GM10248 (cell line): ENCODE measurements around the gene PFKM.
"Not testable (repeated sequence)": the region's sequence is repeated elsewhere in the genome, so short reads cannot be mapped to it uniquely, and the experiment has no call there.

Experiments used
- CTCF ChIA-PET: fragments of 300-600 bp; sonication (Branson Sonifier 250); formaldehyde crosslinking; extraction: SDS; loops from one replicate; lab custom pipeline; 2021; ENCODE audit warnings: antibody characterized with exemption; lab: Yijun Ruan, JAX
- POLR2A ChIA-PET: fragments of 350-650 bp; sonication (Branson Sonifier 250); formaldehyde crosslinking; extraction: SDS; loops from one replicate; lab custom pipeline; 2020; ENCODE audit warnings: antibody characterized with exemption; lab: Yijun Ruan, JAX
- DNase-seq: peaks from one replicate; pipeline ENCODE4 v3.0.0; 2012; ENCODE audit errors: extremely low spot score
- TF ChIP-seq, protein P1 (sequence below): IDR thresholded peaks from 2 replicates; pipeline ENCODE4 v1.5.1; 2012; ENCODE audit warnings: mild to moderate bottlenecking, low read depth; ENCODE audit errors: extremely low read depth, missing control alignments, control extremely low read depth

Gene PFKM

DNA sequence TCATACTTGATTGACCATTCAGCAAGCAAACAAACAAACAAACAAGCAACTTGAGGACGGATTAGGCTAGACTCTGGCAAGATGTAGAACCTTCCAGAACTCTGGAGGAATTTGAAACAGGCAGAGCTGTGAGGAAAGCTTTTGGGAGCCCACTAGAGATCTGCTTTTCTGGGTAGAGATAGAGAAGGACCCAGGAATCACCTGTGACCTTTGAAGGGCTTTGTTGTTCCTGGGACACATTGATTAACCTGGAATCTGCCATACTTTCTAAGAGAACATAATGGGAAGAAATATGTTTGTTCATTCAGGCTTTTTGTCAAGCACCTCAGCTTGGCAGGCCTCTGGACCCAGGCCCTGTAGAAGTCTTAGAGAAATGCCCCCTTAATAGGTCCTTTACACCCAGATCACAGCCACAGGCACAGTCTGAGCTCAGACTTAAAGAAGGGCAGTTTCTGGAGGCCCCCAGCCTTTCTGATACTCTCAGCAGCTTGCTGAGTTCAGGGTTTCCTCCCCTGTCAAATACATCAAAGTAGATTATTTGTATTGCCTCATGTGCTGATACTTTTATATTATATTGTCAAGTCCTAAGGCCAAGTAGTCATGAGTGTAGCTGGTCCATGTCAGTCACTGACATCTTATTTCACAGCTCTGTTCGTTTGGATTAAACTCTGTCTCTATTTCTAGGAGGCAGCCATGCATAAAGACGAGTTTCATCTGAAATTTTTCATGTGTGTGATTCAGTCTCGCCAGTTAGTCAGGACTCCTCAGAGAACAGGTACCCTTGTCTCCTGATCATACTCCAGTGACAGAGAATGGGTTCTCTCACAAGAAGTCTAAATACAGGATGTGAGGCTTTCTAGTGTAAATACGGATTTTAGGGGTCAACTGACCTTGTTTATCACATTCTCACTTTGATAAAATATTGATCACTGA lies 12.2 kb upstream of the PFKM start:
- POLR2A ChIA-PET = interaction anchor here (0.6 to 0.9 kb wide), 2 partner anchors 14 to 44 kb away, joined by 3 to 5 read pairs; no protein-coding TSS in a partner anchor
- CTCF ChIA-PET = interaction anchor here (0.9 to 2.5 kb wide), 8 partner anchors 10 to 511 kb away, joined by 3 to 12 read pairs (median 4); partner anchors contain the start of genes ASB8 and PFKM
- DNase-seq = no peak
- TF ChIP-seq, protein P1, sequence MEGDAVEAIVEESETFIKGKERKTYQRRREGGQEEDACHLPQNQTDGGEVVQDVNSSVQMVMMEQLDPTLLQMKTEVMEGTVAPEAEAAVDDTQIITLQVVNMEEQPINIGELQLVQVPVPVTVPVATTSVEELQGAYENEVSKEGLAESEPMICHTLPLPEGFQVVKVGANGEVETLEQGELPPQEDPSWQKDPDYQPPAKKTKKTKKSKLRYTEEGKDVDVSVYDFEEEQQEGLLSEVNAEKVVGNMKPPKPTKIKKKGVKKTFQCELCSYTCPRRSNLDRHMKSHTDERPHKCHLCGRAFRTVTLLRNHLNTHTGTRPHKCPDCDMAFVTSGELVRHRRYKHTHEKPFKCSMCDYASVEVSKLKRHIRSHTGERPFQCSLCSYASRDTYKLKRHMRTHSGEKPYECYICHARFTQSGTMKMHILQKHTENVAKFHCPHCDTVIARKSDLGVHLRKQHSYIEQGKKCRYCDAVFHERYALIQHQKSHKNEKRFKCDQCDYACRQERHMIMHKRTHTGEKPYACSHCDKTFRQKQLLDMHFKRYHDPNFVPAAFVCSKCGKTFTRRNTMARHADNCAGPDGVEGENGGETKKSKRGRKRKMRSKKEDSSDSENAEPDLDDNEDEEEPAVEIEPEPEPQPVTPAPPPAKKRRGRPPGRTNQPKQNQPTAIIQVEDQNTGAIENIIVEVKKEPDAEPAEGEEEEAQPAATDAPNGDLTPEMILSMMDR = no peak

DNA sequence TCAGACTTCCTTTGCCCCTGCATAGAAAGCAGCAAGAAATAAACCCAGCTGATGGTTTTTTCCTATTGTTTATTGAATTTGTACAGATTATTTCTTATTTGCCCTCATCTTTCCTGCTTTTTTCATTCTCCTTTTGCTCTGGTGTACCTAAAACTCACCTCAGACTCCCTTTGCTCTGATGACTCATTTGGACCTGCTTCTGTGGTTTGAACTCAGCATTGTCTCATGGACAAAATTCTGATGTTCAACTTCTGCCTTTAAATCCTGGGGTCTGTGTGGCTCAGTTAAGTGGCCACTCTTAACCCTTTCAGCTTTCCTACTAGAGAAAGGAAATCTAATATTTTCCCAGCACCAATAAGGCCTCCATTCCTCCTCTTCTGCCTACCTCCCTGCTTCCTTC lies 9.7 kb upstream of the PFKM start:
- CTCF ChIA-PET = interaction anchor here (1.1 to 1.4 kb wide), 2 partner anchors 10 to 12 kb away, joined by 3 to 6 read pairs; partner anchors contain the start of gene PFKM
- TF ChIP-seq, protein P1 = no peak
- DNase-seq = no peak
- POLR2A ChIA-PET = interaction anchor here (0.5 kb wide), 1 partner anchor 1694 kb away, joined by 3 read pairs; no protein-coding TSS in a partner anchor

DNA sequence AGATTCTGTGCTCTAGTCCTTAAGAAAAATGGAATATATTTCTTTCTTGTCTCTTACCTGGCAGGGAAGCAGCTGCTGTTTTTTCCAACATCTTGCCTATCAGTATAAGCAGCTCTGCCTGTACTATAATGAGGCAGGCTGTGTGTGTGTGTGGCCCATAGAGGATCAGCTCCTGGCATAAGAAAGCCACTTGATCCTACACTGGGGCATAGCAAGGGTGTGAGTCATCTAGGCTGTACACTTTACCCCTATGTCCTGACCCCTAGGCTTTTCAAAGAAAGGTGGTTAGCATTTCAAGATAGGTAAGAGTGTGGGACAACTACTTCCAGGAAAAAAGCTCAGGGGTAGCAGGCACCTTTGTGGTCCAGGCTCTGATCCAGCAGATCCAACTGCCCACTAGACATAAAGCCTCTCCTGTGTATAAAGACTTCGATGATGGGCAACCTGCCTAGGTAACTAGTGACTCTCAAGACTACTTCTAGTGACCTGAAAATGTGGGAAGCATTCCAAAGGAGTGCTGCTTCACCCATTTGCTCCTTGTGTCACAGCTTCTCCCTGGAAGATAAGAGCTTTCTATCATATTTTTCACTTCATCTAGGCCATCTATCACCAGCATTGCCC lies 8.4 kb upstream of the PFKM start:
- TF ChIP-seq, protein P1 = no peak
- CTCF ChIA-PET = interaction anchor here (0.8 kb wide), 1 partner anchor 8 kb away, joined by 4 read pairs; the partner anchor contains the start of gene PFKM
- DNase-seq = no peak
- POLR2A ChIA-PET = no interaction called here

DNA sequence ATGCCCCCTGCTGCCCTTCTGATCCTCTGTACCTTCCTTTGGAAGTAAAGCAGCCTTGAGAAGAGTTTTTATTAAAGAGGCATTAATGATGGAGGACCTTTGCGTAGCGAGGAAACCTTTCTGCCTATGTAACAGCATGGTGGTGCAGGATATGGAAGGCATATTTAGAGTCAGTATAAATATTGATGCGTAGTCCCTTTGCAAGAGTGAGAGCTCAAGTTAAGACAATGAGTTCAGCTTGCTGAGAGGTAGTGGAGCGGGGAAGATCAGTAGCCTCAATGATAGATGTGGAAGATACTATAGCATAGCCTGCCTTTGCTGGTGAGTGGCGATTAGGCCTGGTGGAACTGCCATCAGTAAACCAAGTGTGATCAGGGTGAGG lies 7.9 kb upstream of the PFKM start:
- DNase-seq, POLR2A ChIA-PET, CTCF ChIA-PET: not testable (repeated sequence)

DNA sequence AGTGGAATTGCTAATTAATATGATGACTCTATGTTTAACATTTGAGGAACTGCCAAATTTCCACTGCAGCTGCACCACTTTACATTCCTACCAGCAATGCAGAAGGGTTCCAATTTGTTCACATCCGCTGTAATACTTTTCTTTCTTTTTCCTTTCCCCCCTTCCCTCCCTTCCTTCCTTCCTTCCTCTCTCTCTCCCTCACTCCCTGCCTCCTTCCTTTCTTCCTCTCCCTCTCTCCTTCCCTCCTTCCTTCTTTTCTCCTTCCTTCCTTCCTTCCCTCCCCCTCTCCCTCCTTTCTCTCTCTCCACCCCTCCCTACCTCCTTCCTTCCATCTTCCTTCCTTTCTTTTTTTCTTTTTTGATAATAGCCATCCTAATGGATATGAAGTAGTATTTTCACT lies 3.2 kb upstream of the PFKM start:
- POLR2A ChIA-PET = no interaction called here
- no peak for DNase-seq
- CTCF ChIA-PET = interaction anchor here (1.2 to 2.3 kb wide), 3 partner anchors 8 to 73 kb away, joined by 3 to 12 read pairs (median 3); partner anchors contain the start of gene SENP1
- TF ChIP-seq, protein P1 = no peak

DNA sequence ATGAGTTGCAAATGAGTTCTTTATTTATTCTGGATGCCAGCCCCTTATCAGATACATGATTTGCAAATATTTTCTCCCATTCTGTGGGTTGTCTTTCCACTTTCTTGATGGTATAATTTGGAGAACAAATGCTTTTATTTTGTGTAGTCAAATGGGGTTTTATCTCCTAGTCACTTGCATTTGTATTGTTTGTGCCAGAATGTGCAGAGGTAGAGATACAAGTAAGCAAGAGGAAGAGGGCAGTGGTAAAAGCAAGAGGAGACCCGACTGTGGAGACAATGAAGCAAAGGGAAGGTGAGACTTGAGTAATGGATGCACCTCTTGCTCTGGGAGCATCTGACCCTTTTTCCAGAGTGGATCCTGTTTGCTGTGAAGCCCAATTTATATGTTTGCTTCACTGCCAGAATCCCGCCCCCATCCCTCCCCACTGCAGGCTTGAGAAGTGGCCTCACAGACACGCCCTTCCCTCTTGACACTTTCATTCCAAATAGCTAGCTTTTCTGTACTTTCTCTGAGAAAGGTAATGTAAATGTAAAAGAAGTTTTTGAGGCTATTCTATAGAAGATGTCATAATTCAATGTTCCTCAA lies 786 bp upstream of the PFKM start:
- CTCF ChIA-PET = interaction anchor here (1.0 to 1.6 kb wide), 5 partner anchors 8 to 23 kb away, joined by 3 to 6 read pairs (median 4); partner anchors contain the start of gene SENP1
- DNase-seq = no peak
- TF ChIP-seq, protein P1 = no peak
- POLR2A ChIA-PET = interaction anchor here (0.8 to 1.0 kb wide), 2 partner anchors 20 to 27 kb away, joined by 3 read pairs; no protein-coding TSS in a partner anchor
